NK-92 (cell line): Measurements from ENCODE around the gene DENND5B.
"Not testable (repeated sequence)": the region's sequence is repeated elsewhere in the genome, so short reads cannot be mapped to it uniquely, and the experiment has no call there.

Source experiments
- DNase-seq: peaks from one replicate; lab custom pipeline; 2025; ENCODE audit not compliant: unreplicated experiment; lab: John Stamatoyannopoulos, UW

The DENND5B gene

DNA sequence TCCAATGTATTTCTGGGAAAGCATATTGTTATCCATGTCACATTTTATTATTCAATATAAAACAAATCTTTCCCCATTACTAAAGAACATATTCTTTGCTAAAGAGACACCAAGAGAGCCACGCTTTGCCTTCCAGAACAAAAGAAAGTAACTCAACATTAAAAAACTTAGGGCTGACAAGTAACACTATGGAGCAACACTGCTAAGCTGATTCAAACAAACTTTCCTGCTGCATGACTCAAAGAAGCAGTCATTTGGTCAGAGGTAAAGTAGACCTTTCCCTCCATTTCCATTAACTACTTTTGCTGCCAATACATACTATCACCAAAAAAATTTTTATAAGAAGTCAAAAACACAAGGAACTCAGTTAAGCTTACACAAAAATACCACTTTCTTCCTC lies 83.0 kb downstream of the DENND5B start:
- DNase-seq = no peak

DNA sequence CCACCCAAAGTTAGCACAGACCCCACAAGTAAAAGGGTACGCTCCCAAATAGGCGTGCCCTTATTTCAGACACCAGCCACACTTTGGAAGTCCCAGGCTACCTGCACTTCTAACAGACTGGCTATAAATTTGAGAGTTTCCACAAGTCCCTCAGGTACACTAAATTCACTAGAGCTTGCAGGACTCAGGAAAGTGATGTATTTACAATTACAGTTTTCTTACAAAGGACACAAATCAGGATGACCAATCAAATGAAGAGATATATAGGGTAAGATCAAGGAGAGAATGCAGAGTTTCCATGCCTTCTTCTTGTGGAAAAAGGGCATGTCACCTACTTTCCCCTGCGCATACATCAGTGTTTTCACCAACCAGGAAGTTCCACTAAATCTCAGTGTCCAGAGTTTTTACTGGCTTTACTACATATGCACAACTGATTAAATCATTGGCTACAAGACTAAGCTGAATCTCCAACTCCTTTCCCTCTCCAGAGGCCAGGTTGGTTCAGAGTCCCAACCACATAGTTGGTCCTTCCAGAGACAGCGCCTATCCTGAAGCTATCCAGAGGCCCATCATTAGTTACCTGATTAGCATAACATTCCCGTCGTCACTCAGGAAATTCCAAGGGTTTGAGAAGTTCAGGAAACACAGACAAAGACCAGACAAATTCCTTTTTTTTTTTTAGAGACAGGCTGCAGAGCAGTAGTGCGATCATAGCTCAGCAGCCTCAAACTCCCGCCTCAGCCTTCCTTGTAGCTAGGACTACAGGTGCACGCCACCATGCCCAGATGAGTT lies 84.2 kb downstream of the DENND5B start:
- DNase-seq = no peak

GRCh38 chr12:31504625-31505222 lies 86.2 kb downstream of the DENND5B start:
- DNase-seq = no peak

- not testable (repeated sequence) for DNase-seq
Measured at GRCh38 chr12:31501014-31501413, 89.9 kb downstream of the DENND5B start.

GRCh38 chr12:31499567-31499966 lies 91.4 kb downstream of the DENND5B start:
- no peak for DNase-seq

DNA sequence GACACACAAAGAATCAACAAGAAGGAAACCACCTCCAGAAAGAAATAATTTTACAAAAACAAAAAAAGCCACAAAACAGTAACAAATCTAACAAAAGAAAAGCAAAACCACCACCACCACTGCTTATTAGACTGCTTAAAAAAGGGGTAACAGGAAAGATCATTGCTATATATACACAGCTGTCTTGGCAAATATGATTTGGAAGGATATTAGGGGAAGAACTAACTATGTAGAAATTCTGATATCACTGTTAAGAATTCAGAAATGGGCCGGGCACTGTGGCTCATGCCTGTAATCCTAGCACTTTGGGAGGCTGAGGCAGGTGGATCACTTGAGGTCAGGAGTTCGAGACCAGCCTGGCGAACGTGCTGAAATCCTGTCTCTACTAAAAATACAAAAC lies 92.5 kb downstream of the DENND5B start:
- DNase-seq = no peak

DNA sequence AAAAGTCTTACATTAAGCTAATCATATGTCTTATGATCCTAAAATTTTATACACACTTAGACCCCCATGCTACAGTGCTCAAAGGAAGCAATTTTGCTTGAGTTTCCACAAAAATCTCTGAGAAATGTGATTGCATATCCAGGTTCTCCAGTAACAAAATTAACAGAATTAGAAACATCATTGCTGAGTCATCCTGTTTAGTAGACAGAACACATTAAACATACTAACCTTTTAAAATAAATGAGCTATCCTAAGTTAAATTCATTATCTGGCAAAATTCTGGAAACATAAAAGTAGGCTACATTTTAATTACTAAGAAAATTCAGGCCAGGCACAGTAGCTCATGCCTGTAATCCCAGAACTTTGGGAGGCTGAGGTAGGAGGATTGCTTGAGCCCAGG lies 94.7 kb downstream of the DENND5B start:
- no peak for DNase-seq

- DNase-seq = no peak
Measured at GRCh38 chr12:31494455-31494854, 96.5 kb downstream of the DENND5B start.

- DNase-seq = no peak
Measured at GRCh38 chr12:31492599-31493196, 98.2 kb downstream of the DENND5B start.

- no peak for DNase-seq
Measured at GRCh38 chr12:31491841-31492598, 98.9 kb downstream of the DENND5B start.

- no peak for DNase-seq
Measured at GRCh38 chr12:31491241-31491794, 99.6 kb downstream of the DENND5B start.

DNA sequence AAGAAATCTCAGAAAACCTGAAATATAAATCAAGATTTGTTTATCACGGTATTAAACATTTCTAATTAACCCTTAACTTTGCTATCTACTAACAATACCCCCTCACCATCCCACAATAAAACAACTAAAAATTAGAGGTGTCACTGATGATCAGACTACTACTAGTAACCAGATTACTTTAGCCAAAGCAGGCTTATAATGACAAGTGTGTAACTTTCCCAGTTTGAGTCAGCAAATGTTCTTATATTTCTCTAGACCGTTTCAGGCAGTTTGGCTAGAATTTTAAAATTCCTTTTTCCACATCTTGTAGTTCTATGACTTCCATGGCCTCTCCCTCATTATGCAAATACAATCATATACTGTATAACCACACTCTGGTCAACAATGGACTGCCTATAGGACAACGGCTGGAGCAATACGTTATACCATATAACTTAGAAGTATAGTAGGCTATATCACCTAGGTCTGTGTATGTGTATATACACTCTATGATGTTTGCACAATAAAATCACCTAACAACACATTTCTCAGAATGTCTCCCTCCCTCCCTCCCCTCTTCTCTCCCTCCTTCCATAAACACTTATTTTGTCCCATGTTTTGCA lies 102.1 kb downstream of the DENND5B start:
- DNase-seq = no peak

DNA sequence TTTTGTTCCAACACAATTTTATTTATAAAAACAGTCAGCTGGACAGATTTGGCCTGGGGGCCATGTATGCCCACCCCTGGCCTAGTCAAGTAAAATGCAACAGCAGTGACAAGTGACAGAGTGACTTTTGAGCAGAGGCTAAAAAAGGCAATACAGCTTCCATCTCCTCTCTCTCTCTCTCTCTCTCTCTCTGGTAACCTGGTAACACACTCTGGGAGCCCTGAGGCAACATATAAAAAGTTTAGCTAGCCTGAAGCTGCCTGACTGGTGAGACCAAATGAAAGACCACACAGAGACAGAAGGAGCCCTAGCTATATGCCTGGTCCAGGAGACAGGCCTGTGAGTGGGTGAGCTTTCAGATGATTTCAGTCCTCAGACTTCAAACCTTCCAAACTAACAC lies 105.4 kb downstream of the DENND5B start:
- no peak for DNase-seq

DNA sequence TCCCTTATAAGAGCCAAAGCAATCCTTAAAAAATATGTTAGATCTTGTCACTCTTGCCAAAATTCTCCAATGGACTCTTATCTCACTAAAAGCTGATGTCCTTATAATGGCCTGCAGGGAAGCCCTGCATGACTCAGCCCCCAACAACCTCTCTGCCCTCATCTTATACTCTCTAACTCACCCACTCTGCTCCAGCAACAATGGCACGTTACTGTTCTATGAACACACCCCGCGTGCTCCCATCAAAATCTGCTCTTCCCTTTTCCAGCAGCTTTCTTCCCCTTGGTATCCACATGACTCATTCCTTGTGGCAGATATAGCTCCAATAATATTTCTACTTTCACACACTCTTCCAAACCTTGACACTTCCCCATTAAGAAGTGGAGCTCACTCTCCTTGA lies 108.1 kb downstream of the DENND5B start:
- no peak for DNase-seq

DNA sequence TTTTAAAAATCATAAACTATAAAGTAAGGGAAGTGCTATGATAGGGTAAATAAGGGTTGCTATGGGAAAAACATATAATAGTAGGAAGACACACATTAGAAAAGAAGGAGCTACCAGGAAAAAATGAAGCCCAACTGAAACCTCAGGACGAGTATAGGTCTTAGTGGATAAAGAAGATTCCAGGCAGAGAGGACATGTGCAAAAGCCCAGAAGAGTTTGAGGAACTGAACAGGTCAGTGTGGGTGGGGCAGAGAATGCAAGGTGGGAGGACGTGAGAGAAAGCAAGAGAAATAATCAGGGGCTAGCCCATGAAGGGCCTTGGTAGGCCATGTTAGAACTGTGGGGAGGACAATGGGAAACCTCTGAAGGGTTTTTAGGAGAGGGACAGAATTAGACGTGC lies 109.5 kb downstream of the DENND5B start:
- no peak for DNase-seq

- no peak for DNase-seq
Measured at GRCh38 chr12:31479516-31480210, 111.3 kb downstream of the DENND5B start.

DNA sequence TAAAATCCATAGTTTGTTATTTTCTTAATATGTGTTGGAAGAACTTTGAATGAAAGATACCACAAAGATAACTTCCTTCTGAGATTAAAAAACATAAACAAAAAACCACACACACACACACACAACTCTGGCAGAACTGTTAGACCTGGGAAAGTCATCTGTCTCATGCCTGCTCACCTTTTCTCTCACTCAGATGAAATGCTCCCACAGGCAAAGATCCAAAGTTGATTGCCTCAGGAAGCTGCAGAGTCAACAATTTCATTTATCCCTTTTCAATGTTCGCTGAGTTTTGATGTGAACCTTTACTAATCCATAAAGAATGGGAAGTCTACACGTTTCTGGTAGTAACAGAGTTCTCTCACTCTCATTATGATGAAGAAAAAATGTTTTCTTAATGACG lies 112.0 kb downstream of the DENND5B start:
- no peak for DNase-seq

DNA sequence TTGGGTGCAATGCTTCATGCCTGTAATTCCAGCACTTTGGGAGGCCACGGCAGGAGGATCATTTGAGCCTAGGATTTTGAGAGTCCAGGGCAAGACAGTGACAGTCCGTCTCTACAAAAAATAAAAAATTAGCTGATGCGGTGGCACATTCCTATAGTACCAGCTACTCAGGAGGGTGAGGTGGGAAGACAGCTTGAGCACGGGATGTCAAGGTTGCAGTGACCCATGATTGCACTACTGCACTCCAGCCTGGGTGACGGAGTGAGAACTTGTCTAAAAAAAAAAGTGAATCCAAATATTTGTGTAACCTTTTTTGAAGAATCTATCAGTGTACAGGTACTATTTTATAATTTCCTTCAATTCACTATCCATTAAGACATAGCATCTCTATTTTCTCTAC lies 112.5 kb downstream of the DENND5B start:
- no peak for DNase-seq

DNA sequence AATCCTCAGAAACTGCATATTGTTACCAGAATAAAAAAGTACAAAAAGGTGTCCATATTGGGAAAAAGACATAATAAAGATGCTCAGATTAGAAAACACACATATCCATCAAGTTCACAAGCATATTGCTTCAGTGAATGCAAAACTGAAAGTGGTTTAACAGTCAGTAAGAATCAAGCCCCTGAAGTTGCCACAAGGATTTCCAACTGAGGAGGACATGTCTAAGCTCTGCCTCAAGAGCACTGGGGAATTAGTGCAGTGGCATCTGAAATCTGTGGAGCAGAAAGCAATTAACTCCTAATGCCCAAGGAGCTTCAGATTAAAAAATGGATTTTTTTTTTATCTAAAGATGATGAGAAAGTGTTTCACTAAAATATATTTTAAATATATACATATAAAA lies 113.2 kb downstream of the DENND5B start:
- DNase-seq = no peak

DNA sequence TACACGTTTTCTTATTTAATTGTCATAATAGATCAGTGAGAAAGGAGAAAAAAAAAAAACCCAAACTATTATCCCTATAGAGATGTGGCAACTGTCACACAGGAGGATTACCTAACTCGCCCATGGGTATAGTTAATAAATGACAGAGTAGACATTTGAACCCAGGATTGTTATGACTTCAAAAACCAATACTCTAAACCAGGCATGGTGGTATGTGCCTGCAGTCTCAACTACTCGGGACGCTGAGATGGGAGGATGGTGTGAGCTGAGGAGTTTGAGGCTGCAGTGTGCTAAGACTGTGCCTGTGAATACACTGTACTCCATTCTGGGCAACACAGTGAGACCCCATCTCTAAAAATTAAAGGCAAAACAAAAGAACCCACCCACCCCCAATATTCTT lies 114.5 kb downstream of the DENND5B start:
- DNase-seq = no peak
